Measurements from ENCODE around the gene CLIP4. TPM values are rescaled to one million over a fixed set of nuclear protein-coding genes. Genes with fewer than 3 reads are reported as not detected.

The CLIP4 gene
- polyA plus RNA-seq, 4 donors, result 16.2 to 20.8 (median 18.0) TPM

- peak in 1 of 4 donors; percentile 3 for DNase-seq (ENCODE audit: low read depth in 4 of 4, low spot score in 3 of 4)
Measured at GRCh38 chr2:29130295-29130694, 15.1 kb downstream of the CLIP4 start.

DNA sequence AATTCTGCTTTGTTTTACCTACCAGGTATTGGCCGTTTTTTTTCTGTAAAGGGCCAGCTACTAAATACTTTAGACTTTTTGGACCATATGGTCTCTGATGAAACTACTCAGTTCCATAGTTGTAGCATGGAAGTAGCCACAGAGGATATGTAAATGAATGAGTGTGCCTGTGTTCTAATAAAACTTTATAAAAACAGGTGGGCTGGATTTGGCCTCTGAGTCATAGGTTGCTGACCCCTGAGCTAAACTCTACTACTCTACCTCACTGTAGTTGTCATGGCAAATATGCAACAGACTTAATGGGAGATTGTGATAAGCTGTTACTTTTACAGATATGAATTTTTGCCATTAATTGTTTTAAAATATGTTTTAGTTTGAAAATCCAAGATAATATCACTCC, 19.7 kb downstream of the CLIP4 start:
- DNase-seq (ENCODE audit: low read depth in 4 of 4, low spot score in 3 of 4), result no peak

DNA sequence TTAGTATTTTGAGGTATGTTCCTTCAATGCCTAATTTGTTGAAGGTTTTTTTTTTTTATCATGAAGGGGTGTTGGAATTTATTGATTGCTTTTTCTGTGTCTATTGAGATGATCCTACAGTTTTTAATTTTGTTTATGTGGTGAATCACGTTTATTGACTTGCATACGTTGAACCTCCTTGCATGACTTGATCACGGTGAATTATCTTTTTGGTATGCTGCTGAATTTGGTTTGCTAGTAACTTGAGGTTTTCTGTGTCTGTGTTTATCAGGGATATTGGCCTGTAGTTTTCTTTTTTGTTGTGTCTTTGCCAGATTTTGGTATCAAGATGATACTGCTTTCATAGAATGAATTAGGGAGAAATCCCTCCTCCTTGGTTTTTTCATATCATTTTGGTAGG, 23.9 kb downstream of the CLIP4 start:
- no peak for DNase-seq (ENCODE audit: low read depth in 4 of 4, low spot score in 3 of 4)

GRCh38 chr2:29139731-29140130, 24.5 kb downstream of the CLIP4 start:
- DNase-seq (ENCODE audit: low read depth in 4 of 4, low spot score in 3 of 4), result no peak

DNA sequence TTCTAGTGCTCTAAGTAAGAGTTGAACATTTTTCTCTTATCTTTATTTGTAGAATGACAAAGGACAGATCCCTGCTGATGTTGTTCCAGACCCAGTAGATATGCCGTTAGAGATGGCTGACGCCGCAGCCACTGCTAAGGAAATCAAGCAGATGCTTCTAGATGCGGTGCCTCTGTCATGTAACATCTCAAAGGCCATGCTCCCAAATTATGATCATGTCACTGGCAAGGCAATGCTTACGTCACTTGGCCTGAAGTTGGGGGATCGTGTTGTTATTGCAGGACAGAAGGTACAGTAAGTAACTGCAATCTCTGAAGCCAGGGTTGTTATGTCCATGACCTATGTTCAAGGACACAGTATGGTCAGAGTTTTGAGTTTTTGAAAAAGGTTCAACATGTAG, 28.4 kb downstream of the CLIP4 start:
- DNase-seq (ENCODE audit: low read depth in 4 of 4, low spot score in 3 of 4), result no peak

- no peak for DNase-seq (ENCODE audit: low read depth in 4 of 4, low spot score in 3 of 4)
Measured at GRCh38 chr2:29146197-29146596, 31.0 kb downstream of the CLIP4 start.

- DNase-seq (ENCODE audit: low read depth in 4 of 4, low spot score in 3 of 4), result no peak
Measured at GRCh38 chr2:29147963-29148362, 32.7 kb downstream of the CLIP4 start.

GRCh38 chr2:29154610-29155009, 39.4 kb downstream of the CLIP4 start:
- DNase-seq (ENCODE audit: low read depth in 4 of 4, low spot score in 3 of 4), result no peak

DNA sequence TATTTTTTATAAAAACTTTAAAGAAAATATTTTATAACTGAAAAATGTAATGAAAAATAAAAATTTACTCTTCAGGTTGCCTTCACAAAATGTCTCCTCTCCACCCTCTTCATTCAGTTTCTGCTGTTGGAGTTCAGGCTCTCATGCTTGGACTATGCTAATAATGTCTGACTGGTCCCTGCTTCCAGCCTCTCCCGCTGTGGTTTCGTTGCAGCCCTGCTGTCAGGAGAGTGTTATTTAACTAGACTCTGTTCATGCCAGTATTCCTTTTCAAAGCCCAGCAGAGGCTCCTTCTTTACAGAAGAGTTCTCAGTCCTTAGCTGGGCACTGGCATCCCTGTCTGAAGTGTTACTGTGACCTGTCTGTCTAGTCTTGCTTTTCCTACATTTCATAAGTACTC, 40.4 kb downstream of the CLIP4 start:
- DNase-seq (ENCODE audit: low read depth in 4 of 4, low spot score in 3 of 4), result no peak

GRCh38 chr2:29157131-29157530, 41.9 kb downstream of the CLIP4 start:
- DNase-seq (ENCODE audit: low read depth in 4 of 4, low spot score in 3 of 4), result no peak

- DNase-seq (ENCODE audit: low read depth in 4 of 4, low spot score in 3 of 4), result no peak
Measured at GRCh38 chr2:29159125-29159524, 43.9 kb downstream of the CLIP4 start.

GRCh38 chr2:29160184-29160583, 45.0 kb downstream of the CLIP4 start:
- no peak for DNase-seq (ENCODE audit: low read depth in 4 of 4, low spot score in 3 of 4)

DNA sequence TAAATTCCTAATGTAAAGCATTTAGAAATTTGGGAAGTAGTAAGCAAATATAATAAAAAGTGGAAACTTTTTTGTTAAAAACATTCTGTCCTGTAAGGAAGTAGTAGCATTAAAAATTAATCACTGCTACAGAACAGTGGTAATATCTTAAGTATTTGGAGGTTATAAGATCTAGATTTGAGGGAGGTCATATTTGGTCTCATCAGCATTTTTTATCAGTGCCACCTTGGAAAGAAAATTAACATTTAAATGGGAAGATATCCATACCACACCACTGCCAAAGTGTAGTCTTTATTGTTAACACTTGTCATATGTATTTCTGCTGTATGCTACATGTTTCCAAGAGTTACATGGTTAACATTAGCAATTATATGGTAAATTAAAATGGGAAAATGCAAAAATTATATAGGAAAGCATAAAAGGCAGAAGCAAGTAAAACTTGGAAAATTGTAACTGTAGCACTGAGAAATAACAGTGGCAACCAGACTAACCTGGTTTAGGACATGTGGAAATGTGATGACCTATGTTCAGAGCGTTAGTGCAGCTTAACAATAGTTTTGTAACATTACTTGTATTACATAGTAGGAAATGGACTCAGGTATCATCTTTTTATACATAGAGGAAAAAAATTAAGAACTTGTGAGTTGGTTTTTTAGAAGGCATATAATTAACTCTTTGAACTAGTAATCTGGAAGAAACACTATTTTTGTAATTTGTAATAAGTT, 47.2 kb downstream of the CLIP4 start:
- no peak for DNase-seq (ENCODE audit: low read depth in 4 of 4, low spot score in 3 of 4)

- no peak for DNase-seq (ENCODE audit: low read depth in 4 of 4, low spot score in 3 of 4)
Measured at GRCh38 chr2:29164091-29164846, 49.1 kb downstream of the CLIP4 start.

- peak in 1 of 4 donors; percentile 12 for DNase-seq (ENCODE audit: low read depth in 4 of 4, low spot score in 3 of 4)
Measured at GRCh38 chr2:29165362-29166241, 50.4 kb downstream of the CLIP4 start.

GRCh38 chr2:29166242-29167039, 51.2 kb downstream of the CLIP4 start:
- no peak for DNase-seq (ENCODE audit: low read depth in 4 of 4, low spot score in 3 of 4)

- DNase-seq (ENCODE audit: low read depth in 4 of 4, low spot score in 3 of 4), result no peak
Measured at GRCh38 chr2:29174937-29175336, 59.7 kb downstream of the CLIP4 start.

DNA sequence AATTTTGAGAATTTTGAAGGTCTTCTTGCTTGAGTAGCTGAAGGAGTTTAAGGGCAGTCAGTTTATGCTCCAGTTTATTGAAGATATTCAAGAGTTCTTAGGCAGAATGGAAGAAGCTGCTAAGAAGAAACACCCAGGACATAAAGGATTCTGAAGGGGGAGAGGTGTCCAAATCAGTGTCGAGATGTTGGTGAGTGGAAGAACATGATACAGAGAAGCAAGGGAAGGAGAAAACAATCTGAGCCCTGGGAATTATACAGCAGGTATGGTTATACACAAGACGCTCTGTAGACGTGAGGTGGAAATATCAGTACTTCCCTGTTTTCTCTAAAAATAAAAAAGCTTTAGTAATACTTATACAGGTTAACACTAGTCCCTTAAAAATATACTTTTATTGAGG, 60.1 kb downstream of the CLIP4 start:
- no peak for DNase-seq (ENCODE audit: low read depth in 4 of 4, low spot score in 3 of 4)

- DNase-seq (ENCODE audit: low read depth in 4 of 4, low spot score in 3 of 4), result no peak
Measured at GRCh38 chr2:29182334-29182733, 67.1 kb downstream of the CLIP4 start.

DNA sequence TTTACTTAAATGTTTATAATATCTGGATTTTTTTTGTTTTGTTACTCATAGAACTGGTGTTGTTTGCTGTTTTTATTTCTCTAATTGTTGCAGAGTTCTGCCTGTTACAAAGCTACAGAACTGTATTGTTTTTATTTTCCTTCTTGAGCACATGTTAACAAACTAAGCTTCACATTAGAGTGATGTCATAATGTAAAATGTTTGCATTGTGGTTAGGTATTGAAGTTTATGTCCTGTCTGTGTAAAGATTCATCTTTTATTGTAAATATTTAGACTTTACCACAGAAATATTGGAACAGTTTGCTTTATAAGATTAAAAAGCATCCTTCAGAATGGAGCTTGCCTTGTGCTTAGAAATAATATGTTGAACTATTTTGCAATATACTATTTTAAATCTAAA, 67.7 kb downstream of the CLIP4 start:
- no peak for DNase-seq (ENCODE audit: low read depth in 4 of 4, low spot score in 3 of 4)
